ENCODE measurements around the gene PLEKHG3.

PLEKHG3 gene

GRCh38 chr14:64748995-64749714 lies 44.9 kb downstream of the PLEKHG3 start:
- peaks cover 5% of the 10 kb centered on the region for H3K36me3 Mint-ChIP-seq (ENCODE audit: low read depth)
- H3K4me1 Mint-ChIP-seq (ENCODE audit: low read depth): peaks cover 10% of the 10 kb centered on the region
- H3K4me3 Mint-ChIP-seq: no peak overlapping the region
- H3K27ac Mint-ChIP-seq: no peak overlapping the region
- H3K27me3 Mint-ChIP-seq: no peaks in the 10 kb centered on the region
- H3K9me3 Mint-ChIP-seq: no peaks in the 10 kb centered on the region
- DNase-seq: no peak

GRCh38 chr14:64752909-64753308 lies 48.7 kb downstream of the PLEKHG3 start:
- no peak overlapping the region for H3K4me3 Mint-ChIP-seq
- no peak overlapping the region for H3K27ac Mint-ChIP-seq
- no peaks in the 10 kb centered on the region for H3K36me3 Mint-ChIP-seq (ENCODE audit: low read depth)
- peaks cover 16% of the 10 kb centered on the region for H3K4me1 Mint-ChIP-seq (ENCODE audit: low read depth)
- no peaks in the 10 kb centered on the region for H3K27me3 Mint-ChIP-seq
- no peak for DNase-seq
- no peaks in the 10 kb centered on the region for H3K9me3 Mint-ChIP-seq

GRCh38 chr14:64753374-64753773 lies 49.1 kb downstream of the PLEKHG3 start:
- H3K27me3 Mint-ChIP-seq: no peaks in the 10 kb centered on the region
- H3K36me3 Mint-ChIP-seq (ENCODE audit: low read depth): no peaks in the 10 kb centered on the region
- peaks cover 18% of the 10 kb centered on the region for H3K4me1 Mint-ChIP-seq (ENCODE audit: low read depth)
- no peak overlapping the region for H3K27ac Mint-ChIP-seq
- no peak for DNase-seq
- H3K4me3 Mint-ChIP-seq: no peak overlapping the region
- no peaks in the 10 kb centered on the region for H3K9me3 Mint-ChIP-seq

- H3K36me3 Mint-ChIP-seq (ENCODE audit: low read depth): no peaks in the 10 kb centered on the region
- no peaks in the 10 kb centered on the region for H3K9me3 Mint-ChIP-seq
- no peak overlapping the region for H3K27ac Mint-ChIP-seq
- H3K27me3 Mint-ChIP-seq: no peaks in the 10 kb centered on the region
- peaks cover 20% of the 10 kb centered on the region for H3K4me1 Mint-ChIP-seq (ENCODE audit: low read depth)
- H3K4me3 Mint-ChIP-seq: no peak overlapping the region
- DNase-seq: no peak
These were observed 49.8 kb downstream of the PLEKHG3 start for GRCh38 chr14:64753999-64754398.

GRCh38 chr14:64754685-64755084 lies 50.5 kb downstream of the PLEKHG3 start:
- Mint-ChIP-seq H3K9me3 (no peaks in the 10 kb centered on the region), H3K4me3 (no peak overlapping the region), H3K36me3 (ENCODE audit: low read depth) (no peaks in the 10 kb centered on the region), H3K27ac (no peak overlapping the region), H3K27me3 (peaks cover 3% of the 10 kb centered on the region), H3K4me1 (ENCODE audit: low read depth) (peaks cover 22% of the 10 kb centered on the region)
- DNase-seq: no peak

- no peaks in the 10 kb centered on the region for H3K36me3 Mint-ChIP-seq (ENCODE audit: low read depth)
- peak; percentile 62 for DNase-seq
- no peak overlapping the region for H3K27ac Mint-ChIP-seq
- no peak overlapping the region for H3K4me3 Mint-ChIP-seq
- H3K4me1 Mint-ChIP-seq (ENCODE audit: low read depth): peaks cover 28% of the 10 kb centered on the region
- H3K9me3 Mint-ChIP-seq: no peaks in the 10 kb centered on the region
- H3K27me3 Mint-ChIP-seq: peaks cover 3% of the 10 kb centered on the region
These were observed 51.6 kb downstream of the PLEKHG3 start for GRCh38 chr14:64755781-64756221.

GRCh38 chr14:64756712-64757111 lies 52.5 kb downstream of the PLEKHG3 start:
- peaks cover 3% of the 10 kb centered on the region for H3K27me3 Mint-ChIP-seq
- no peak overlapping the region for H3K4me3 Mint-ChIP-seq
- H3K9me3 Mint-ChIP-seq: no peaks in the 10 kb centered on the region
- no peak for DNase-seq
- H3K4me1 Mint-ChIP-seq (ENCODE audit: low read depth): peaks cover 32% of the 10 kb centered on the region
- no peaks in the 10 kb centered on the region for H3K36me3 Mint-ChIP-seq (ENCODE audit: low read depth)
- no peak overlapping the region for H3K27ac Mint-ChIP-seq

- no peak for DNase-seq
- H3K9me3 Mint-ChIP-seq: no peaks in the 10 kb centered on the region
- no peak overlapping the region for H3K4me3 Mint-ChIP-seq
- H3K27ac Mint-ChIP-seq: peak overlapping the region; percentile 7
- H3K4me1 Mint-ChIP-seq (ENCODE audit: low read depth): peaks cover 36% of the 10 kb centered on the region
- no peaks in the 10 kb centered on the region for H3K36me3 Mint-ChIP-seq (ENCODE audit: low read depth)
- H3K27me3 Mint-ChIP-seq: peaks cover 3% of the 10 kb centered on the region
These were observed 53.4 kb downstream of the PLEKHG3 start for GRCh38 chr14:64757601-64758000.

GRCh38 chr14:64758025-64758521 lies 53.8 kb downstream of the PLEKHG3 start:
- peaks cover 38% of the 10 kb centered on the region for H3K4me1 Mint-ChIP-seq (ENCODE audit: low read depth)
- H3K9me3 Mint-ChIP-seq: no peaks in the 10 kb centered on the region
- H3K27me3 Mint-ChIP-seq: peaks cover 3% of the 10 kb centered on the region
- no peaks in the 10 kb centered on the region for H3K36me3 Mint-ChIP-seq (ENCODE audit: low read depth)
- no peak overlapping the region for H3K27ac Mint-ChIP-seq
- no peak overlapping the region for H3K4me3 Mint-ChIP-seq
- DNase-seq: no peak

GRCh38 chr14:64758691-64759554 lies 54.7 kb downstream of the PLEKHG3 start:
- no peak for DNase-seq

GRCh38 chr14:64759555-64759938 lies 55.3 kb downstream of the PLEKHG3 start:
- Mint-ChIP-seq H3K36me3 (ENCODE audit: low read depth) (no peaks in the 10 kb centered on the region), H3K4me3 (no peak overlapping the region), H3K9me3 (no peaks in the 10 kb centered on the region), H3K27me3 (peaks cover 3% of the 10 kb centered on the region), H3K4me1 (ENCODE audit: low read depth) (peaks cover 52% of the 10 kb centered on the region), H3K27ac (no peak overlapping the region)
- DNase-seq: no peak

More at GRCh38 chr14:64758691-64759554, 54.7 kb downstream of the PLEKHG3 start:
- Mint-ChIP-seq H3K4me1 (ENCODE audit: low read depth) (peaks cover 45% of the 10 kb centered on the region), H3K9me3 (no peaks in the 10 kb centered on the region), H3K27ac (no peak overlapping the region), H3K36me3 (ENCODE audit: low read depth) (no peaks in the 10 kb centered on the region), H3K4me3 (no peak overlapping the region), H3K27me3 (peaks cover 3% of the 10 kb centered on the region)

GRCh38 chr14:64760146-64760755 lies 56.0 kb downstream of the PLEKHG3 start:
- peaks cover 52% of the 10 kb centered on the region for H3K4me1 Mint-ChIP-seq (ENCODE audit: low read depth)
- no peak overlapping the region for H3K4me3 Mint-ChIP-seq
- no peaks in the 10 kb centered on the region for H3K9me3 Mint-ChIP-seq
- H3K36me3 Mint-ChIP-seq (ENCODE audit: low read depth): no peaks in the 10 kb centered on the region
- no peak overlapping the region for H3K27ac Mint-ChIP-seq
- DNase-seq: peak; percentile 70
- peaks cover 3% of the 10 kb centered on the region for H3K27me3 Mint-ChIP-seq

- peaks cover 47% of the 10 kb centered on the region for H3K4me1 Mint-ChIP-seq (ENCODE audit: low read depth)
These were observed 56.7 kb downstream of the PLEKHG3 start for GRCh38 chr14:64760916-64761315.

GRCh38 chr14:64761441-64762043 lies 57.3 kb downstream of the PLEKHG3 start:
- no peak for DNase-seq
- Mint-ChIP-seq H3K27ac (no peak overlapping the region), H3K9me3 (no peaks in the 10 kb centered on the region), H3K27me3 (peaks cover 3% of the 10 kb centered on the region), H3K4me3 (no peak overlapping the region), H3K4me1 (ENCODE audit: low read depth) (peaks cover 47% of the 10 kb centered on the region), H3K36me3 (ENCODE audit: low read depth) (no peaks in the 10 kb centered on the region)

More at GRCh38 chr14:64760916-64761315, 56.7 kb downstream of the PLEKHG3 start:
- Mint-ChIP-seq H3K4me3 (no peak overlapping the region), H3K27ac (no peak overlapping the region), H3K27me3 (peaks cover 3% of the 10 kb centered on the region), H3K36me3 (ENCODE audit: low read depth) (no peaks in the 10 kb centered on the region), H3K9me3 (no peaks in the 10 kb centered on the region)
- no peak for DNase-seq
